ENCODE data around the gene ADAM17. TPM values are rescaled to one million over a fixed set of nuclear protein-coding genes. Genes with fewer than 3 reads are reported as not detected.

The ADAM17 gene
- total RNA-seq, 4 donors from 2014 or later = 30.4 to 47.9 (median 36.1) TPM

DNA sequence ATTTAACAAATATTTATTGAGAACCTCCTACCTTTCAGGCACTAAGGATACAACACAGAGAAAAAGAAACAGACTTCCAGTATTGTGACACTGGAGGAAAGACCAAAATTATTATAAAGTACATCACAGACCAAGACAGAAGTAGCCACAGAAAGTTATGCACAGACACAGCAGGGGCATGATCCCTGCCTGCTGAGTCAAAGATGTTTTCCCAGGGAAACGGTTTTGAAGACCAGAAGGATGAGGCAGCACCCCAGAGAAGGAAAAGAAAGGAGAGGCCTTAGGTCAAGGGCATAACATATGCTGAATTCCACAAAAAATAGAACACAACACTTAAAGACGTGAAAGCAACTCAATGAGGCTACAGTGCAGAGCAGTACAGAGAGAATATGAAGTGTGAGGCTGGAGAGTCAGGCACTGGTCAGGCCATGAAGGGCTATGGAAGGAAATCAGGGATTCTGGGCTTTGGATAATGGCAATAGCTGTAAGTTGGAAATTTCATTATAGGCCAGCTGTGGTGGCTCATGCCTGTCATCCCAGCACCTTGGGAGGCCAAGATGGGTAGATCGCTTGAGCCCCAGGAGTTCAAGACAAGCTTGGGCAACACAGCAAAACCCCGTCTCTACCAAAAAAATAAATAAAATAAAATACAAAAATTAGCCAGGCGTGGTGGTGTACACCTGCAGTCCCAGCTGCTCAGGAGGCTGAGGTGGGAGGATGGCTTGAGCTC lies 8.2 kb downstream of the ADAM17 start:
- Histone ChIP-seq H3K9me3 (no peaks in the 10 kb centered on the region), H3K4me1 (peaks cover 61% of the 10 kb centered on the region), H3K4me3 (no peak overlapping the region), H3K27me3 (no peaks in the 10 kb centered on the region), H3K36me3 (peaks cover 3% of the 10 kb centered on the region), H3K27ac (no peak overlapping the region)
- WGBS = 87% methylated on average over 5 of the region's 5 CpGs
- DNase-seq (ENCODE audit: low spot score in 2 of 2) = no peak
- TF ChIP-seq POLR2A (IDR thresholded peaks at IDR 0.05) = no peak
- TF ChIP-seq POLR2AphosphoS5 (IDR thresholded peaks at IDR 0.05) = no peak
- TF ChIP-seq, protein P1, sequence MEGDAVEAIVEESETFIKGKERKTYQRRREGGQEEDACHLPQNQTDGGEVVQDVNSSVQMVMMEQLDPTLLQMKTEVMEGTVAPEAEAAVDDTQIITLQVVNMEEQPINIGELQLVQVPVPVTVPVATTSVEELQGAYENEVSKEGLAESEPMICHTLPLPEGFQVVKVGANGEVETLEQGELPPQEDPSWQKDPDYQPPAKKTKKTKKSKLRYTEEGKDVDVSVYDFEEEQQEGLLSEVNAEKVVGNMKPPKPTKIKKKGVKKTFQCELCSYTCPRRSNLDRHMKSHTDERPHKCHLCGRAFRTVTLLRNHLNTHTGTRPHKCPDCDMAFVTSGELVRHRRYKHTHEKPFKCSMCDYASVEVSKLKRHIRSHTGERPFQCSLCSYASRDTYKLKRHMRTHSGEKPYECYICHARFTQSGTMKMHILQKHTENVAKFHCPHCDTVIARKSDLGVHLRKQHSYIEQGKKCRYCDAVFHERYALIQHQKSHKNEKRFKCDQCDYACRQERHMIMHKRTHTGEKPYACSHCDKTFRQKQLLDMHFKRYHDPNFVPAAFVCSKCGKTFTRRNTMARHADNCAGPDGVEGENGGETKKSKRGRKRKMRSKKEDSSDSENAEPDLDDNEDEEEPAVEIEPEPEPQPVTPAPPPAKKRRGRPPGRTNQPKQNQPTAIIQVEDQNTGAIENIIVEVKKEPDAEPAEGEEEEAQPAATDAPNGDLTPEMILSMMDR (IDR thresholded peaks at IDR 0.05) = no peak
- no peak for TF ChIP-seq EP300 (IDR thresholded peaks at IDR 0.05)

DNA sequence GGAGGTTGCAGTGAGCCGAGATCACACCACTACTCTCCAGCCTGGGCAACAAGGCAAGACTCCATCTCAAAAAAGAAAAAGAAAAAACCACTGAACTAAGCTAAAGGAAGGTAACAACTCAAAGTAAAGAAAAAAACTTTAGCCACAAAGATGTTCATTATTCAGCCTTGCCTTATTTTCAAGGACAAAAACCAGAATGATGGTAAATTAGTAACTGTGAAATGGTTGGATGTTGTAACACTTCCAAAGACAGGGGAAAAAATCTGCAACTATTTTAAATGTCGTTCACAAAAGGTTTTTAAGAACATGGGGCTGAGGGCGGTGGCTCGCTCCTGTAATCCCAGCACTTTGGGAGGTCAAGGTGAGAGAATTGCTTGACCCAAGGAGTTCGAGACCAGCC lies 10.1 kb downstream of the ADAM17 start:
- no peak for DNase-seq (ENCODE audit: low spot score in 2 of 2)
- TF ChIP-seq EP300 (IDR thresholded peaks at IDR 0.05) = no peak
- TF ChIP-seq, protein P1 (IDR thresholded peaks at IDR 0.05) = no peak
- no peak for TF ChIP-seq POLR2AphosphoS5 (IDR thresholded peaks at IDR 0.05)
- TF ChIP-seq POLR2A (IDR thresholded peaks at IDR 0.05) = no peak
- Histone ChIP-seq H3K4me1 (peaks cover 43% of the 10 kb centered on the region), H3K27ac (no peak overlapping the region), H3K36me3 (peaks cover 8% of the 10 kb centered on the region), H3K4me3 (no peak overlapping the region), H3K27me3 (no peaks in the 10 kb centered on the region), H3K9me3 (no peaks in the 10 kb centered on the region)
- WGBS = 83% methylated on average over 5 of the region's 5 CpGs

DNA sequence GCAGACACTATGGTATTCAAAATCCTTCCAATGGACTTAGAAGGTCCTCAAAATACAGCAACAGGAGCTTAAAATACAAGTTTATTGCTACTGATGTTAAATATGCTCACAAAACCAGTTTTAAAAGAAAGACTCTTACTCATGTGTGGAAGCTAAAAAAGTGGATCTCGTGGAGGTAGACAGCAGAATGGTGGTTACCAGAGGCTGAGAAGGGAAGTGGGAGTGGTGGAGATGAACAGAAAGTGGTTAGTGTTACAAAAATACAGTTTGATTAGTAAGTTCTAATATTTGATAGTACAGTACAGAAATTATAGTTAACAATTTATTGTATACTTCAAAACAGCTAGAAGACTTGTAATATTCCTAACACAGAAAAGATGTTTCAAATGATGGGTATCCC lies 12.1 kb downstream of the ADAM17 start:
- no peak for DNase-seq (ENCODE audit: low spot score in 2 of 2)
- Histone ChIP-seq H3K4me3 (no peak overlapping the region), H3K27ac (no peak overlapping the region), H3K4me1 (peaks cover 45% of the 10 kb centered on the region), H3K36me3 (peaks cover 8% of the 10 kb centered on the region), H3K9me3 (no peaks in the 10 kb centered on the region), H3K27me3 (no peaks in the 10 kb centered on the region)
- TF ChIP-seq POLR2A (IDR thresholded peaks at IDR 0.05) (no peak), POLR2AphosphoS5 (IDR thresholded peaks at IDR 0.05) (no peak), EP300 (IDR thresholded peaks at IDR 0.05) (no peak)
- TF ChIP-seq, protein P1 (IDR thresholded peaks at IDR 0.05) = no peak
- WGBS = 48% methylated on average over 1 of the region's 1 CpG

DNA sequence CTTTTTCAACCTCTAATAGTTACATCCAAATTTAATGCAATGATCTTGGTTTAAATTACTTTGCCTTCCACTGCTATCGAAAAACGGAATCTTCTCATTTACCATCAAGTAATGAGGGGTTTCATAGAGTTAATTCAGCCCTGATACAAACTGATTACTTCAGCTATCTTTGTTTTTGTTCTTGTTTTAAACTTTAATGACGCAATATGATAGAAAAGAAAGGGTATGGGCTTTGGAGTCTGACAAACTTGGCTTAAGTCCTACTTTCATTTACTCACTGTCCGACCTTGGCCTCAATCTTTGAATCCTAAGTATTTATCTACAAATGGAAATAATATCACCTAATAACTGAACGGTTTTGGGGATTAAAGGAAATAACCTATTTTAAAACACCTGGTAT lies 16.1 kb downstream of the ADAM17 start:
- Histone ChIP-seq H3K4me3 (no peak overlapping the region), H3K9me3 (no peaks in the 10 kb centered on the region), H3K27ac (peak overlapping the region; percentile 4), H3K27me3 (no peaks in the 10 kb centered on the region), H3K4me1 (peaks cover 31% of the 10 kb centered on the region), H3K36me3 (peaks cover 13% of the 10 kb centered on the region)
- WGBS = 78% methylated on average over 5 of the region's 5 CpGs
- no peak for DNase-seq (ENCODE audit: low spot score in 2 of 2)
- TF ChIP-seq, protein P1 (IDR thresholded peaks at IDR 0.05) = no peak
- TF ChIP-seq POLR2AphosphoS5 (IDR thresholded peaks at IDR 0.05) = no peak
- TF ChIP-seq EP300 (IDR thresholded peaks at IDR 0.05) = no peak
- no peak for TF ChIP-seq POLR2A (IDR thresholded peaks at IDR 0.05)

DNA sequence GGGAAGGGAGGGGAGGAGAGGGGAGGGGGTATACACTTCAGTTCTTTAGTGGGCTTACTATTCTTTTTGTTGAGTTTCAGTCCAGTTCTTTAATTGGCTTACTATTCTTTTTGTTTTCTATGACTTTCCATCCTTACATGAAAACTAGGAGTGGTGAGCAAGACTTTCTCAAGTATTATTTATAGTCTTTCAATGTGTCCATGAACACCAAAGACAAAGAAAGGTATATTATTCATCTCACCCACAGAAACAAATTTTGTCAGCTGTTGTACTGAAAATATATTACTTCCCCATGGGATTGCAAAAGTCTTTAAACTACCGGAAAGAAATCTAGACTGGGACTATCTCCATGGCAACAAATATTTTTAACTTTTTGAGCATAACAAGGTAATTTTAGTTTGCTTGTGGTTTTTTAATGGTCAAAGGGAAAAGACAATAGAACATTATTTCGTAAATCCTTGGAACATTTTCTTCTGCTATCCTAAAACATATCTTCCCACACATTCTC lies 17.6 kb downstream of the ADAM17 start:
- TF ChIP-seq POLR2A (IDR thresholded peaks at IDR 0.05) (no peak), POLR2AphosphoS5 (IDR thresholded peaks at IDR 0.05) (no peak), EP300 (IDR thresholded peaks at IDR 0.05) (no peak)
- TF ChIP-seq, protein P1 (IDR thresholded peaks at IDR 0.05) = no peak
- no peak for DNase-seq (ENCODE audit: low spot score in 2 of 2)
- 41% methylated on average over 2 of the region's 2 CpGs for WGBS
- peaks cover 24% of the 10 kb centered on the region for H3K36me3 ChIP-seq
- H3K4me3 ChIP-seq = no peak overlapping the region
- H3K9me3 ChIP-seq = no peaks in the 10 kb centered on the region
- no peaks in the 10 kb centered on the region for H3K27me3 ChIP-seq
- H3K27ac ChIP-seq = peak overlapping the region; percentile 54
- peaks cover 17% of the 10 kb centered on the region for H3K4me1 ChIP-seq
